Measurements from ENCODE around the gene S1PR4.
"Not testable (repeated sequence)": the region's sequence is repeated elsewhere in the genome, so short reads cannot be mapped to it uniquely, and the experiment has no call there.

The S1PR4 gene

GRCh38 chr19:3196064-3196932 lies 17.7 kb downstream of the S1PR4 start:
- DNase-seq = no peak

- DNase-seq = no peak
These were observed 18.3 kb downstream of the S1PR4 start for GRCh38 chr19:3196933-3197205.

GRCh38 chr19:3198901-3199700 lies 20.5 kb downstream of the S1PR4 start:
- no peak for DNase-seq

GRCh38 chr19:3201072-3201700 lies 22.6 kb downstream of the S1PR4 start:
- no peak for DNase-seq

GRCh38 chr19:3201911-3202310 lies 23.3 kb downstream of the S1PR4 start:
- DNase-seq = no peak

GRCh38 chr19:3202346-3202745 lies 23.8 kb downstream of the S1PR4 start:
- DNase-seq = no peak

GRCh38 chr19:3202895-3203294 lies 24.3 kb downstream of the S1PR4 start:
- not testable (repeated sequence) for DNase-seq

- DNase-seq = no peak
These were observed 25.5 kb downstream of the S1PR4 start for GRCh38 chr19:3203805-3204645.

- DNase-seq = no peak
These were observed 26.2 kb downstream of the S1PR4 start for GRCh38 chr19:3204646-3205275.

GRCh38 chr19:3206216-3206953 lies 27.8 kb downstream of the S1PR4 start:
- no peak for DNase-seq

GRCh38 chr19:3207461-3208242 lies 29.1 kb downstream of the S1PR4 start:
- DNase-seq = no peak

GRCh38 chr19:3208317-3209207 lies 30.0 kb downstream of the S1PR4 start:
- no peak for DNase-seq

- DNase-seq = peak; percentile 73 to 77
These were observed 31.9 kb downstream of the S1PR4 start for GRCh38 chr19:3210347-3211017.

- DNase-seq = no peak
These were observed 32.6 kb downstream of the S1PR4 start for GRCh38 chr19:3211191-3211590.

- no peak for DNase-seq
These were observed 34.6 kb downstream of the S1PR4 start for GRCh38 chr19:3213159-3213558.

- DNase-seq = no peak
These were observed 38.3 kb downstream of the S1PR4 start for GRCh38 chr19:3216874-3217273.

- DNase-seq = no peak
These were observed 42.0 kb downstream of the S1PR4 start for GRCh38 chr19:3220576-3220975.

- not testable (repeated sequence) for DNase-seq
These were observed 43.0 kb downstream of the S1PR4 start for GRCh38 chr19:3221576-3221975.

GRCh38 chr19:3222709-3223108 lies 44.1 kb downstream of the S1PR4 start:
- no peak for DNase-seq

Data from stimulated activated CD4-positive, alpha-beta T cell treated with anti-CD3 and anti-CD28 coated beads, Interleukin-2, amount 100 ng/mL, for 48 hours (primary cell).